OCI-LY3 (cell line): ENCODE data around the gene C9orf57.

Experiments
- EZH2phosphoT487 ChIP-seq: fragments of 200-600 bp; shearing (Covaris generic); IDR thresholded peaks from 2 replicates; pipeline ENCODE4 v1.6.1; 2018; ENCODE audit warnings: antibody characterized with exemption, mixed run types, low read depth
- TF ChIP-seq, protein P1 (sequence below): fragments of 200-600, 300-600 bp; sonication (generic); IDR thresholded peaks from 2 replicates; pipeline ENCODE4 v1.5.1; 2014; ENCODE audit warnings: antibody characterized with exemption, low read length, low read depth

DNA sequence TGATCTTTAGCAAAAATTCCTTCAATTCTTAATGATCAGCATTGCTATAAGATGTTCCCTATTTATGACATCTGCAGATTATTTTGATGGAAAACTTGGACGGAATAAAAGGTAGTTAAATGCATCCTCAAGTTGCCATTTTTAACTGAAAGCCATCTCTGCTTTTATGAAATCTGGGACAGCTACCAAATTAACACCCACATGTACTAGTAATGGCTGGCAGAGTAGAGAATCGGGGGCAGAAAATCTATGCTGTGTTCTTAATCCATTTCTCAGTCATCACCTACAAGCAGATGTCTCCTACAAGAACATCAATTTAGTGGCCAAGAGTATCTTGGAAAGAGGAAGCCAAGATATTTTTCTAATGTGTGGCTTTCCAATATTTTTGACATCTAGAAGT, 22.1 kb upstream of the C9orf57 start:
- no peak for TF ChIP-seq EZH2phosphoT487
- TF ChIP-seq, protein P1, sequence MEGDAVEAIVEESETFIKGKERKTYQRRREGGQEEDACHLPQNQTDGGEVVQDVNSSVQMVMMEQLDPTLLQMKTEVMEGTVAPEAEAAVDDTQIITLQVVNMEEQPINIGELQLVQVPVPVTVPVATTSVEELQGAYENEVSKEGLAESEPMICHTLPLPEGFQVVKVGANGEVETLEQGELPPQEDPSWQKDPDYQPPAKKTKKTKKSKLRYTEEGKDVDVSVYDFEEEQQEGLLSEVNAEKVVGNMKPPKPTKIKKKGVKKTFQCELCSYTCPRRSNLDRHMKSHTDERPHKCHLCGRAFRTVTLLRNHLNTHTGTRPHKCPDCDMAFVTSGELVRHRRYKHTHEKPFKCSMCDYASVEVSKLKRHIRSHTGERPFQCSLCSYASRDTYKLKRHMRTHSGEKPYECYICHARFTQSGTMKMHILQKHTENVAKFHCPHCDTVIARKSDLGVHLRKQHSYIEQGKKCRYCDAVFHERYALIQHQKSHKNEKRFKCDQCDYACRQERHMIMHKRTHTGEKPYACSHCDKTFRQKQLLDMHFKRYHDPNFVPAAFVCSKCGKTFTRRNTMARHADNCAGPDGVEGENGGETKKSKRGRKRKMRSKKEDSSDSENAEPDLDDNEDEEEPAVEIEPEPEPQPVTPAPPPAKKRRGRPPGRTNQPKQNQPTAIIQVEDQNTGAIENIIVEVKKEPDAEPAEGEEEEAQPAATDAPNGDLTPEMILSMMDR: no peak
